Neutrophil (primary cell): ENCODE data around the gene RPH3AL.
A peak's percentile ranks its signal among the peaks of the same experiment; 100 is the strongest.

Source experiments
- H3K27ac ChIP-seq: fragments of 200-600 bp; sonication (generic); 2 replicates; pipeline ENCODE4 v1.5.1; 2016; ENCODE audit warnings: mild to moderate bottlenecking, moderate library complexity
- H3K27me3 ChIP-seq: fragments of 200-600 bp; sonication (generic); 2 replicates; pipeline ENCODE4 v1.6.0; 2016; ENCODE audit warnings: mild to moderate bottlenecking
- H3K36me3 ChIP-seq: fragments of 200-600 bp; sonication (generic); 2 replicates; pipeline ENCODE4 v1.5.1; 2017
- H3K4me1 ChIP-seq, 2 experiments: fragments of 200-600 bp in 1 of 2; sonication (generic) in 1 of 2; 1 replicate in 1 of 2; 2 replicates in 1 of 2; pipeline versions ENCODE4 v1.5.1 to v1.6.1; 2013 to 2016; ENCODE audit warnings: low read depth in 1 of 2, low read length in 1 of 2, mild to moderate bottlenecking in 1 of 2, moderate library complexity in 1 of 2; ENCODE audit not compliant: control insufficient read depth in 1 of 2, insufficient read depth in 1 of 2
- H3K4me3 ChIP-seq, 2 experiments: fragments of 200-600 bp in 1 of 2; sonication (generic) in 1 of 2; 1 replicate in 1 of 2; 2 replicates in 1 of 2; pipeline ENCODE4 v1.5.1; 2013 to 2016; ENCODE audit warnings: low read depth in 1 of 2, low read length in 1 of 2, mild to moderate bottlenecking in 1 of 2, moderate library complexity in 1 of 2
- H3K9me3 ChIP-seq: fragments of 200-600 bp; sonication (generic); 2 replicates; pipeline ENCODE4 v1.5.1; 2016
- CTCF ChIP-seq: fragments of 200-600 bp; sonication (generic); IDR thresholded peaks from 2 replicates; pipeline ENCODE4 v1.5.1; 2016; ENCODE audit warnings: antibody characterized with exemption

Gene RPH3AL

GRCh38 chr17:286571-286970, 66.0 kb downstream of the RPH3AL start:
- Histone ChIP-seq H3K27ac (no peak overlapping the region), H3K27me3 (no peaks in the 10 kb centered on the region), H3K36me3 (peaks cover 15% of the 10 kb centered on the region), H3K4me1 (peaks cover 34 to 35% of the 10 kb centered on the region in 2 experiments), H3K9me3 (no peaks in the 10 kb centered on the region), H3K4me3 (no peak overlapping the region)
- no peak for TF ChIP-seq CTCF

- TF ChIP-seq CTCF = no peak
- Histone ChIP-seq H3K36me3 (peaks cover 21% of the 10 kb centered on the region), H3K27ac (no peak overlapping the region), H3K4me1 (peaks cover 27 to 28% of the 10 kb centered on the region in 2 experiments), H3K27me3 (no peaks in the 10 kb centered on the region), H3K9me3 (no peaks in the 10 kb centered on the region), H3K4me3 (no peak overlapping the region)
Measured at GRCh38 chr17:285751-286422, 66.7 kb downstream of the RPH3AL start.

GRCh38 chr17:284676-285355, 67.8 kb downstream of the RPH3AL start:
- H3K9me3 ChIP-seq = no peaks in the 10 kb centered on the region

GRCh38 chr17:283911-284675, 68.5 kb downstream of the RPH3AL start:
- Histone ChIP-seq H3K9me3 (no peaks in the 10 kb centered on the region), H3K27ac (no peak overlapping the region), H3K4me1 (peaks cover 24 to 33% of the 10 kb centered on the region in 2 experiments), H3K4me3 (no peak overlapping the region), H3K36me3 (peaks cover 20% of the 10 kb centered on the region), H3K27me3 (no peaks in the 10 kb centered on the region)
- TF ChIP-seq CTCF = no peak

More at GRCh38 chr17:284676-285355, 67.8 kb downstream of the RPH3AL start:
- H3K27ac ChIP-seq = no peak overlapping the region
- no peak for TF ChIP-seq CTCF
- no peaks in the 10 kb centered on the region for H3K27me3 ChIP-seq
- peaks cover 23 to 26% of the 10 kb centered on the region in 2 experiments for H3K4me1 ChIP-seq
- peaks cover 20% of the 10 kb centered on the region for H3K36me3 ChIP-seq
- no peak overlapping the region for H3K4me3 ChIP-seq

GRCh38 chr17:282912-283882, 69.4 kb downstream of the RPH3AL start:
- no peaks in the 10 kb centered on the region for H3K9me3 ChIP-seq
- no peak for TF ChIP-seq CTCF
- no peaks in the 10 kb centered on the region for H3K27me3 ChIP-seq
- H3K4me3 ChIP-seq = no peak overlapping the region
- peak overlapping the region; percentile 65 for H3K27ac ChIP-seq
- peaks cover 25% of the 10 kb centered on the region for H3K36me3 ChIP-seq
- H3K4me1 ChIP-seq = peaks cover 20 to 32% of the 10 kb centered on the region in 2 experiments
